Measurements from ENCODE around the gene KIF17. TPM values are rescaled to one million over a fixed set of nuclear protein-coding genes. Genes with fewer than 3 reads are reported as not detected.

Gene KIF17
- total and polyA plus RNA-seq, 4 experiments from 2014 or later: not detected

GRCh38 chr1:20652300-20652699 is 65.5 kb downstream of the KIF17 start:
- Mint-ChIP-seq H3K4me1 (peaks cover 0 to 12% (median 6%) of the 10 kb centered on the region in 4 donors), H3K27me3 (no peaks in the 10 kb centered on the region), H3K9me3 (no peaks in the 10 kb centered on the region), H3K27ac (peak overlapping the region in 1 of 7 donors; percentile 59), H3K4me3 (no peak overlapping the region), H3K36me3 (peaks cover 56 to 86% of the 10 kb centered on the region in 2 donors)
- no peaks in the 10 kb centered on the region for H3K4me1 ChIP-seq (ENCODE audit: insufficient read depth, low read length)
- no peak overlapping the region for H3K4me3 ChIP-seq (ENCODE audit: low read length in 2 of 2)
- H3K27me3 ChIP-seq (ENCODE audit: insufficient read depth, low read length): no peaks in the 10 kb centered on the region
- CTCF ChIA-PET (ENCODE audit: partially characterized antibody): no interaction called here
- no peaks in the 10 kb centered on the region for H3K9me3 ChIP-seq (ENCODE audit: control insufficient read depth in 1 of 2, low read length in 2 of 2)
- POLR2A ChIA-PET (ENCODE audit: partially characterized antibody): interaction anchor here (1.1 to 1.4 kb wide), 2 partner anchors 19 to 134 kb away, joined by 3 read pairs; no protein-coding TSS in a partner anchor
- no peak for DNase-seq
- intact Hi-C loops (cut with micrococcal nuclease): no loop called here
- H3K27ac ChIP-seq (ENCODE audit: low read depth, low read length): no peak overlapping the region
- peaks cover 75% of the 10 kb centered on the region for H3K36me3 ChIP-seq (ENCODE audit: insufficient read depth, low read length)

- no peaks in the 10 kb centered on the region for H3K4me1 ChIP-seq (ENCODE audit: insufficient read depth, low read length)
- intact Hi-C loops (cut with micrococcal nuclease): no loop called here
- no peaks in the 10 kb centered on the region for H3K27me3 Mint-ChIP-seq
- DNase-seq: no peak
- no peak overlapping the region for H3K27ac ChIP-seq (ENCODE audit: low read depth, low read length)
- H3K4me3 Mint-ChIP-seq: no peak overlapping the region
- peaks cover 44 to 73% of the 10 kb centered on the region in 2 donors for H3K36me3 Mint-ChIP-seq
- ChIA-PET CTCF (ENCODE audit: partially characterized antibody) (interaction anchor here (1.2 kb wide), 2 partner anchors 15 to 16 kb away, joined by 3 to 4 read pairs; partner anchors contain the start of gene PINK1), POLR2A (ENCODE audit: partially characterized antibody) (interaction anchor here (2.6 kb wide), 1 partner anchor 15 kb away, joined by 9 read pairs; no protein-coding TSS in a partner anchor)
- H3K4me3 ChIP-seq (ENCODE audit: low read length in 2 of 2): no peak overlapping the region
- no peaks in the 10 kb centered on the region for H3K27me3 ChIP-seq (ENCODE audit: insufficient read depth, low read length)
- no peaks in the 10 kb centered on the region for H3K9me3 Mint-ChIP-seq
- H3K4me1 Mint-ChIP-seq: no peaks in the 10 kb centered on the region
- peak overlapping the region in 1 of 7 donors; percentile 62 for H3K27ac Mint-ChIP-seq
- H3K9me3 ChIP-seq (ENCODE audit: control insufficient read depth in 1 of 2, low read length in 2 of 2): no peaks in the 10 kb centered on the region
- peaks cover 44% of the 10 kb centered on the region for H3K36me3 ChIP-seq (ENCODE audit: insufficient read depth, low read length)
These were observed 68.9 kb downstream of the KIF17 start for GRCh38 chr1:20648946-20649345.

DNA sequence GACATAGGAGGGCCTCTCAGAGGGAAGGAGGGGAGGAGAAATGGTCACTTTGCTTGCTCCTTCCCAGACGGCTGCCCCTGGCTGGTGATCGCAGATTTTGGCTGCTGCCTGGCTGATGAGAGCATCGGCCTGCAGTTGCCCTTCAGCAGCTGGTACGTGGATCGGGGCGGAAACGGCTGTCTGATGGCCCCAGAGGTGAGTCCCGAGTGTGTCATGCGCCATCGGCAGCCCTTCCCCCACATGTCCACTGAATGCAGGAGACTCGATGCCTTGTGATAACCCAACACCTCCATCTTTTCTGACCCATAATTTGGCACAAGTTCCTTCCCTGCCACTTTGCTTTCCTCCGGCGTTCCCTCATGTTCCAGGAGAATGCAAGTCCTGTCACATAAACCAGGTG is 69.4 kb downstream of the KIF17 start:
- Mint-ChIP-seq H3K4me3 (no peak overlapping the region), H3K36me3 (peaks cover 40 to 69% of the 10 kb centered on the region in 2 donors), H3K27me3 (no peaks in the 10 kb centered on the region), H3K9me3 (no peaks in the 10 kb centered on the region), H3K4me1 (no peaks in the 10 kb centered on the region), H3K27ac (peak overlapping the region in 2 of 7 donors; percentile 60 to 62)
- Histone ChIP-seq H3K4me1 (ENCODE audit: insufficient read depth, low read length) (no peaks in the 10 kb centered on the region), H3K27me3 (ENCODE audit: insufficient read depth, low read length) (no peaks in the 10 kb centered on the region), H3K36me3 (ENCODE audit: insufficient read depth, low read length) (peaks cover 39% of the 10 kb centered on the region), H3K4me3 (ENCODE audit: low read length in 2 of 2) (no peak overlapping the region), H3K27ac (ENCODE audit: low read depth, low read length) (no peak overlapping the region), H3K9me3 (ENCODE audit: control insufficient read depth in 1 of 2, low read length in 2 of 2) (no peaks in the 10 kb centered on the region)
- ChIA-PET POLR2A (ENCODE audit: partially characterized antibody) (interaction anchor here (1.5 to 2.6 kb wide), 2 partner anchors 12 to 15 kb away, joined by 4 to 9 read pairs; partner anchors contain the start of gene DDOST), CTCF (ENCODE audit: partially characterized antibody) (interaction anchor here (1.1 to 1.2 kb wide), 2 partner anchors 14 to 16 kb away, joined by 3 to 4 read pairs; no protein-coding TSS in a partner anchor)
- DNase-seq: no peak
- intact Hi-C loops (cut with micrococcal nuclease): no loop called here

DNA sequence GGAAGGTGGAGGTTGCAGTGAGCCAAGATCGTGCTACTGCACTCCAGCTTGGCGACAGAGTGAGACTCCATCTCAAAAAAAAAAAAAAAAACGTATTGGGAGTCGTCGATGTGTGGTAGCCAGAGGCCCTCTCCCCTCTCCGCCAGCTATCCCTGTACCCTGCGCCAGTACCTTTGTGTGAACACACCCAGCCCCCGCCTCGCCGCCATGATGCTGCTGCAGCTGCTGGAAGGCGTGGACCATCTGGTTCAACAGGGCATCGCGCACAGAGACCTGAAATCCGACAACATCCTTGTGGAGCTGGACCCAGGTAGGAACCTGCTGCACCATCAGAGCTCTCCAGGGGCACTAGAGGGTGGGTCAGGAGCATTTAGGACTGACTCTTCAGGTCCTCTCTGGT is 72.4 kb downstream of the KIF17 start:
- H3K36me3 ChIP-seq (ENCODE audit: insufficient read depth, low read length): peaks cover 17% of the 10 kb centered on the region
- no peaks in the 10 kb centered on the region for H3K27me3 ChIP-seq (ENCODE audit: insufficient read depth, low read length)
- ChIA-PET CTCF (ENCODE audit: partially characterized antibody) (interaction anchor here (0.9 to 2.9 kb wide), 3 partner anchors 11 to 123 kb away, joined by 3 to 24 read pairs (median 3); partner anchors contain the start of gene PINK1), POLR2A (ENCODE audit: partially characterized antibody) (interaction anchor here (1.0 kb wide), 1 partner anchor 11 kb away, joined by 3 read pairs; no protein-coding TSS in a partner anchor)
- Mint-ChIP-seq H3K27ac (no peak overlapping the region), H3K27me3 (no peaks in the 10 kb centered on the region), H3K36me3 (peaks cover 23 to 55% of the 10 kb centered on the region in 2 donors), H3K4me1 (peaks cover 0 to under 1% (median under 1%) of the 10 kb centered on the region in 4 donors), H3K4me3 (no peak overlapping the region), H3K9me3 (peaks cover 0 to 2% (median 0%) of the 10 kb centered on the region in 8 donors)
- H3K9me3 ChIP-seq (ENCODE audit: control insufficient read depth in 1 of 2, low read length in 2 of 2): no peaks in the 10 kb centered on the region
- DNase-seq: no peak
- H3K27ac ChIP-seq (ENCODE audit: low read depth, low read length): no peak overlapping the region
- H3K4me3 ChIP-seq (ENCODE audit: low read length in 2 of 2): no peak overlapping the region
- no peaks in the 10 kb centered on the region for H3K4me1 ChIP-seq (ENCODE audit: insufficient read depth, low read length)
- intact Hi-C loops (cut with micrococcal nuclease): no loop called here

DNA sequence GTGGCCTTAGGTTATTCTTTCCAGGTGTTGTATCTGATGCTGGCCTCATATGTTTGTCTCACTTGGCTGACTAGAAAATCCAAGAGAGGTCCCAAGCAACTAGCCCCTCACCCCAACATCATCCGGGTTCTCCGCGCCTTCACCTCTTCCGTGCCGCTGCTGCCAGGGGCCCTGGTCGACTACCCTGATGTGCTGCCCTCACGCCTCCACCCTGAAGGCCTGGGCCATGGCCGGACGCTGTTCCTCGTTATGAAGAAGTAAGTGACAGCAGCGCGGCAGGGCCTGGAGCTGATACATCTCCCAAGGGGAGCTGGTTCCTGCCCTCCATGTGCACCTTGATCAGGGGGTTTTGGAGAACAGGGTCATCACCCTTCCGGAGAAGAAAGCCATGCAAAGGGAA is 73.4 kb downstream of the KIF17 start:
- no peak overlapping the region for H3K4me3 Mint-ChIP-seq
- H3K36me3 ChIP-seq (ENCODE audit: insufficient read depth, low read length): peaks cover 13% of the 10 kb centered on the region
- H3K4me1 ChIP-seq (ENCODE audit: insufficient read depth, low read length): no peaks in the 10 kb centered on the region
- no peak overlapping the region for H3K27ac ChIP-seq (ENCODE audit: low read depth, low read length)
- ChIA-PET CTCF (ENCODE audit: partially characterized antibody) (interaction anchor here (2.9 kb wide), 1 partner anchor 10 kb away, joined by 24 read pairs; the partner anchor contains the start of gene PINK1), POLR2A (ENCODE audit: partially characterized antibody) (no interaction called here)
- DNase-seq: no peak
- no peaks in the 10 kb centered on the region for H3K9me3 ChIP-seq (ENCODE audit: control insufficient read depth in 1 of 2, low read length in 2 of 2)
- peak overlapping the region in 1 of 7 donors; percentile 17 for H3K27ac Mint-ChIP-seq
- intact Hi-C loops (cut with micrococcal nuclease): loop anchor here (5.0 kb wide), 1 partner anchor 432 kb away; no protein-coding TSS in a partner anchor
- peaks cover 20 to 52% of the 10 kb centered on the region in 2 donors for H3K36me3 Mint-ChIP-seq
- H3K9me3 Mint-ChIP-seq: peaks cover 0 to 2% (median 0%) of the 10 kb centered on the region in 8 donors
- H3K27me3 ChIP-seq (ENCODE audit: insufficient read depth, low read length): no peaks in the 10 kb centered on the region
- peaks cover 0 to 6% (median 5%) of the 10 kb centered on the region in 4 donors for H3K4me1 Mint-ChIP-seq
- H3K27me3 Mint-ChIP-seq: no peaks in the 10 kb centered on the region
- H3K4me3 ChIP-seq (ENCODE audit: low read length in 2 of 2): no peak overlapping the region

GRCh38 chr1:20643080-20643479 is 74.7 kb downstream of the KIF17 start:
- peaks cover 0 to 4% (median 0%) of the 10 kb centered on the region in 8 donors for H3K9me3 Mint-ChIP-seq
- Histone ChIP-seq H3K4me3 (ENCODE audit: low read length in 2 of 2) (no peak overlapping the region), H3K27ac (ENCODE audit: low read depth, low read length) (no peak overlapping the region), H3K4me1 (ENCODE audit: insufficient read depth, low read length) (no peaks in the 10 kb centered on the region), H3K9me3 (ENCODE audit: control insufficient read depth in 1 of 2, low read length in 2 of 2) (no peaks in the 10 kb centered on the region), H3K36me3 (ENCODE audit: insufficient read depth, low read length) (peaks cover 4% of the 10 kb centered on the region), H3K27me3 (ENCODE audit: insufficient read depth, low read length) (no peaks in the 10 kb centered on the region)
- DNase-seq: no peak
- peak overlapping the region in 1 of 7 donors; percentile 25 for H3K27ac Mint-ChIP-seq
- POLR2A ChIA-PET (ENCODE audit: partially characterized antibody): interaction anchor here (1.6 kb wide), 1 partner anchor 9 kb away, joined by 4 read pairs; no protein-coding TSS in a partner anchor
- no peak overlapping the region for H3K4me3 Mint-ChIP-seq
- peaks cover 26 to 53% of the 10 kb centered on the region in 2 donors for H3K36me3 Mint-ChIP-seq
- intact Hi-C loops (cut with micrococcal nuclease): loop anchor here (5.0 kb wide), 1 partner anchor 431 kb away; no protein-coding TSS in a partner anchor
- CTCF ChIA-PET (ENCODE audit: partially characterized antibody): interaction anchor here (1.4 to 3.4 kb wide), 2 partner anchors 10 to 120 kb away, joined by 9 to 21 read pairs; partner anchors contain the start of gene PINK1
- peaks cover 0 to 6% (median 5%) of the 10 kb centered on the region in 4 donors for H3K4me1 Mint-ChIP-seq
- no peaks in the 10 kb centered on the region for H3K27me3 Mint-ChIP-seq

DNA sequence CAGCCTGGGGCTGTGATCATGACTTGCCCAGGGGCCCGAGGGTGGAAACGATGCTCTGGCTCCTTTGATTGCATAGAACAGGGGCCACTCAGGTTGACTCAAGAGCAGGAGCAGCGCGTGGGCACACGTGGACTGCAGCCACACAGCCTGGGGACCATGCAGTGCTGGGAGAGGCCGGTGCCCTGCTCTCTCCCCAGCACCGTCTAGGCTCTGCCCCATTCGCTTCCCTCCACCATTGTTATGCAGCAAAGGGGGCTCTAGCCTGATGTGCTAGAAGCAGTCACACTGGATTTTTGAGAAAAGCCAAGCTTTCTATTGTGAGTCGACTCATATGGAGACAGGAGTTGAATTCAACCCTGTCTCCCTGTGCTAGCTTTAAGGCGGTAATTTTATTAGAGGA is 75.8 kb downstream of the KIF17 start:
- ChIA-PET POLR2A (ENCODE audit: partially characterized antibody) (interaction anchor here (1.6 kb wide), 1 partner anchor 8 kb away, joined by 4 read pairs; no protein-coding TSS in a partner anchor), CTCF (ENCODE audit: partially characterized antibody) (interaction anchor here (0.6 to 3.4 kb wide), 3 partner anchors 19 to 620 kb away, joined by 3 to 21 read pairs (median 6); partner anchors contain the start of gene DDOST)
- peaks cover 4% of the 10 kb centered on the region for H3K36me3 ChIP-seq (ENCODE audit: insufficient read depth, low read length)
- Mint-ChIP-seq H3K27ac (peak overlapping the region in 1 of 7 donors; percentile 24), H3K27me3 (no peaks in the 10 kb centered on the region), H3K4me3 (peak overlapping the region in 1 of 8 donors; percentile 35), H3K4me1 (peaks cover 0 to 6% (median 5%) of the 10 kb centered on the region in 4 donors), H3K36me3 (peaks cover 26 to 51% of the 10 kb centered on the region in 2 donors), H3K9me3 (peaks cover 0 to 5% (median 0%) of the 10 kb centered on the region in 8 donors)
- H3K27me3 ChIP-seq (ENCODE audit: insufficient read depth, low read length): no peaks in the 10 kb centered on the region
- H3K4me1 ChIP-seq (ENCODE audit: insufficient read depth, low read length): no peaks in the 10 kb centered on the region
- H3K9me3 ChIP-seq (ENCODE audit: control insufficient read depth in 1 of 2, low read length in 2 of 2): no peaks in the 10 kb centered on the region
- intact Hi-C loops (cut with micrococcal nuclease): loop anchor here (5.0 kb wide), 1 partner anchor 430 kb away; no protein-coding TSS in a partner anchor
- DNase-seq: no peak
- H3K27ac ChIP-seq (ENCODE audit: low read depth, low read length): no peak overlapping the region
- H3K4me3 ChIP-seq (ENCODE audit: low read length in 2 of 2): no peak overlapping the region

Measured in CD4-positive, alpha-beta memory T cell (primary cell).